Thyroid gland (tissue), 4 donors: Measurements from ENCODE around the gene HES7.

Experiments used
- POLR2A ChIP-seq, 2 donors: fragments of 450-650 bp; IDR thresholded peaks; one replicate each; pipeline ENCODE4 v1.6.1; 2017; ENCODE audit warnings: antibody characterized with exemption in 2 of 2, mild to moderate bottlenecking in 2 of 2, moderate library complexity in 1 of 2
- TF ChIP-seq, protein P1 (sequence below), 6 experiments: fragments of 200-600 bp in 3 of 6; fragments of 450-650 bp in 3 of 6; sonication (generic) in 3 of 6; IDR thresholded peaks; one replicate each; pipeline ENCODE4 v1.5.1; 2016 to 2019; ENCODE audit warnings: antibody characterized with exemption in 6 of 6, mild to moderate bottlenecking in 2 of 6, inconsistent platforms in 1 of 6, moderate library complexity in 1 of 6

DNA sequence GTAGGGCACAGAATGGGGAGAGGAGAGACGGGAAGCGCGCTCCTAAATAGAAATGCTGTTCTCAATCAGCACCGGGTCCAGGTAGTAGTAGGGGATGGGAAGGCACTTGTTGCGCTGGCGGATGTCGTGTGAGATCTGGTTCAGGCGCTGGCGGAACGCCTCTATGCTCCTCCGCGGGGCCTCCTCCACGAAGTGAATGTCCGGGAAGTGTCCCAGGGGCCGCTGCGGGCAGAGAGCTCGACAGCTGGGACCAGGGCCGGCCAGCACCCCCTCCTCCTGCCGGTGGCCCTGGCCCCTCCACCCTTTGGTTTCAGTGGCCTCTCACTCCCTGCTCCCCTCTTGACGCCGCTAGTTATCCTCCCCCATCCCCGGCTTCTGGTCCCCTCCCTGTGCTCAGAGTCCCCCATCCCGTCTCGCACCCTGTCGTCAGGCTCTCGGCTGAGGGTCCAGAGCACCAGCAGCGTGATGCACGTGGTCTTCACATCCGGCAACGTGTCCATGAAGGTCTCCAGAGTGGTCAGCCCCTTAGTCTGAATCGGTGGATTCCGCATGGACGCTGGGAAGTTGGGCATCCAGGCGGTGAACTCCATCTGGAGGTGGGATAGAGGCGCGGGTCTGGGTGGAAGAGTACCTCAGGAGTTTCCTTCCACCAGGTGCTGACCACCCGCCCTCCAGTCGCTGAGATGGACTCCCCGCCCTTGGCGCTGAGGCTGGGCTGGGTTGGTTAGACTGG is 51.0 kb downstream of the HES7 start:
- TF ChIP-seq, protein P1, sequence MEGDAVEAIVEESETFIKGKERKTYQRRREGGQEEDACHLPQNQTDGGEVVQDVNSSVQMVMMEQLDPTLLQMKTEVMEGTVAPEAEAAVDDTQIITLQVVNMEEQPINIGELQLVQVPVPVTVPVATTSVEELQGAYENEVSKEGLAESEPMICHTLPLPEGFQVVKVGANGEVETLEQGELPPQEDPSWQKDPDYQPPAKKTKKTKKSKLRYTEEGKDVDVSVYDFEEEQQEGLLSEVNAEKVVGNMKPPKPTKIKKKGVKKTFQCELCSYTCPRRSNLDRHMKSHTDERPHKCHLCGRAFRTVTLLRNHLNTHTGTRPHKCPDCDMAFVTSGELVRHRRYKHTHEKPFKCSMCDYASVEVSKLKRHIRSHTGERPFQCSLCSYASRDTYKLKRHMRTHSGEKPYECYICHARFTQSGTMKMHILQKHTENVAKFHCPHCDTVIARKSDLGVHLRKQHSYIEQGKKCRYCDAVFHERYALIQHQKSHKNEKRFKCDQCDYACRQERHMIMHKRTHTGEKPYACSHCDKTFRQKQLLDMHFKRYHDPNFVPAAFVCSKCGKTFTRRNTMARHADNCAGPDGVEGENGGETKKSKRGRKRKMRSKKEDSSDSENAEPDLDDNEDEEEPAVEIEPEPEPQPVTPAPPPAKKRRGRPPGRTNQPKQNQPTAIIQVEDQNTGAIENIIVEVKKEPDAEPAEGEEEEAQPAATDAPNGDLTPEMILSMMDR (IDR thresholded peaks at IDR 0.05), result no peak
- no peak for TF ChIP-seq POLR2A (IDR thresholded peaks at IDR 0.05)
